AG04450 (cell line): ENCODE measurements around the gene SCP2. TPM values are rescaled to one million over a fixed set of nuclear protein-coding genes. Genes with fewer than 3 reads are reported as not detected.

Experiments
- CTCF ChIA-PET: fragments of 300-600, 350-600 bp; formaldehyde crosslinking; extraction: SDS; loops from one replicate; lab custom pipeline; 2022; ENCODE audit warnings: antibody characterized with exemption, inconsistent platforms; lab: Charles Lee
- POLR2A ChIA-PET: fragments of 350-600 bp; formaldehyde crosslinking; extraction: SDS; loops from one replicate; lab custom pipeline; 2021; ENCODE audit warnings: antibody characterized with exemption, inconsistent platforms; lab: Yijun Ruan, JAX
- DNase-seq: peaks from one replicate; pipeline ENCODE4 v3.0.0-alpha.2; 2011; ENCODE audit warnings: low read depth, low spot score
- H3K27ac ChIP-seq: one replicate; pipeline ENCODE4 v1.5.1; 2012; ENCODE audit warnings: low read depth, low read length, control low read depth
- H3K27me3 ChIP-seq: one replicate; pipeline ENCODE4 v1.6.0; 2012; ENCODE audit warnings: low read length; ENCODE audit not compliant: control insufficient read depth, insufficient read depth
- H3K4me3 ChIP-seq: 2 replicates; pipeline ENCODE4 v1.5.1; 2011; ENCODE audit warnings: mild to moderate bottlenecking, low read depth, low read length, control low read depth
- H3K9me3 ChIP-seq: 2 replicates; pipeline ENCODE4 v1.5.1; 2012; ENCODE audit warnings: low read length; ENCODE audit not compliant: control insufficient read depth, insufficient read depth
- CTCF ChIP-seq: IDR thresholded peaks from 2 replicates; pipeline ENCODE4 v1.5.1; 2011; ENCODE audit warnings: low read depth, low read length, control low read depth, inconsistent platforms
- polyA plus RNA-seq: library from polyadenylated mRNA; depleted of rRNA; stranded (reverse); fragments of >200 nt; gene quantifications from 2 replicates; pipeline ENCODE4 v1.2.3, GENCODE V29; 2011

The SCP2 gene
- polyA plus RNA-seq, 1 experiment: 278 TPM

- H3K4me3 ChIP-seq: no peak overlapping the region
- no peaks in the 10 kb centered on the region; the same call in 1 of the 2 replicates for H3K9me3 ChIP-seq
- no peaks in the 10 kb centered on the region for H3K27me3 ChIP-seq
- ChIA-PET CTCF (no interaction called here), POLR2A (no interaction called here)
- no peak overlapping the region for H3K27ac ChIP-seq
- no peak for DNase-seq
- TF ChIP-seq CTCF: no peak
These were observed 146.2 kb downstream of the SCP2 start for GRCh38 chr1:53073287-53073686.

DNA sequence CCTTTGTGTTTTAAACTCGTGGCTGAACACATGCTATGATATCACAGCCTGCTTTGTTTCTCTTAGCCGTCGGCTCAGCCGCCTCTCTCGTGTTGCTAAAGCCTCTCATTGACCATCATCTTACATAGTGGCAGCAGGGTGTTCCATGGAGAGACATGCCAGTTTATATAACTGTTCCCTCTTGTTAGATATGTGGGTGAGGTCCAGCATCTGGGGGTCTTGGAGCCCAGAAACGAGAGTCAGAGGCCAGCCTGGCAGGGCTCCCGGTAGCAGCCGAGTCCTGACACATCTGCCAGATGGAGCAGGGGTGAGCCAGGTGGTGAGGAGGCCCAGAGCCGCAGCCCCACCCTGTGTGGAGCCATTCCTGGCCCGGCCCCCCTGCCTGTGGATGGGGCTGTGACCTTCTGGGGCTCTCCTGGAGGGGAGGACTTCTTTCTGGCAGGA lies 146.8 kb downstream of the SCP2 start:
- no peak for TF ChIP-seq CTCF
- no peaks in the 10 kb centered on the region; the same call in 1 of the 2 replicates for H3K9me3 ChIP-seq
- ChIA-PET POLR2A (no interaction called here), CTCF (no interaction called here)
- no peak overlapping the region for H3K27ac ChIP-seq
- DNase-seq: no peak
- H3K27me3 ChIP-seq: no peaks in the 10 kb centered on the region
- H3K4me3 ChIP-seq: no peak overlapping the region

DNA sequence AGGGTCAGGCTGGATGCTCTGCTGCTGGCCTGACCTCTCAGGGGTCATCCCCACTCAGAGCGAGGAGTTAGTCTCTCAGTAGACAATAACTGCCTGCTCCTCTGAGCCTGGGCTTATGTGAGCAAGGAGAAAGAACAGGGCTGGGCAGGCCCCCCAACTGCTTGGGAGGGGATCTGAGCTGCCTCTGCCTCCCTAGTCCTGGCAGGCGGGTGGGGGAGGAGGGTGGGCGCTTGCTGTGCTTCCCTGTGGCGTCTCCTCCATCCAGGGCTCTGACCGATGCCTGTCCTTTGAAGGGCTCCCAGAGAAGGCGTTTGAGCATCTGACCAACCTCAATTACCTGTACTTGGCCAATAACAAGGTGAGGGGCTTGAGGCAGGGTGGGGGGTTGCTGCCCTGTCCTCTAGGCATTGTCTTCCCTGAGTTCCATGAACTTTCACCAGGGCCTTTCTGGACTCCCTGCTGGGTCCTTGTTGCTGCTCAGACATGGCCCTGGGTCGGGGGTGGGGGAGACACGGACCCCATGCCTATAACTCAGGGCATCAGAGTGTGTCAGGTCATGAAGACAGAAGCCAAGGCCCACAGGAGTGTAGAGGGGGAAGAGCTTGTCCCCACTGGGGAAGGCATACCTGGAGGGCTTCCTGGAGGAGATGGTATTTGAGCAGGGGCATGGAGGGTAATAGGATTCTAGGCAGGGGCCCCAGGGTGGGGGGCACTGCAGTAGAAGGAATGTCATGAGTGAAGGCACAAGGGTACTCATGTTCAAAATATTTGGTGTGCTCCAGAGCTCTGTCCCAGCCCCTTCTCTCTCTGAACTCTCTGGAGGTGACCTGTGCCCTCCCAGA lies 147.5 kb downstream of the SCP2 start:
- DNase-seq: no peak
- POLR2A ChIA-PET: no interaction called here

DNA sequence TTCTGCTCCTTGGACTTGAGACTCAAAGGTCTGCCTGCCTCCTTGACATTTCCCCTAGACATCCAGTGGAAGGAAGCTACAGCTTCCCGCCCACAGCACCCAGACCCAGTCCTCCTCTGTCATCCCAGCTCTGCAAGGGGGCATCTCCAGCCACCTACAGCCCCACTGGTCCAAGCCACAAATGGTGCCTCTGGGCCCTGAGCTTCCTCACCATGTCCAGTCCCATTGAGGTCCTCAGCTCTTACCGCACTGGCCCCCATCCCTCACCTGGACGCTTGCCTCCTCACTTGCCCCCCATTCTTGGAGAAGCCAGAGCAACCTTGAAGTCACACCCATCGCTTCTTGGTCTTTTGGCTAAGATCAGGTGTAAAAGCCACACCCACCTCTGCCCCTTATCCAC lies 148.1 kb downstream of the SCP2 start:
- no peak for DNase-seq
- no peak for TF ChIP-seq CTCF
- Histone ChIP-seq H3K9me3 (no peaks in the 10 kb centered on the region; the same call in 1 of the 2 replicates), H3K27ac (no peak overlapping the region), H3K27me3 (no peaks in the 10 kb centered on the region), H3K4me3 (no peak overlapping the region)
- POLR2A ChIA-PET: no interaction called here
- CTCF ChIA-PET: no interaction called here

More for the DNA sequence above, 147.5 kb downstream of the SCP2 start:
- Histone ChIP-seq H3K9me3 (no peaks in the 10 kb centered on the region; the same call in 1 of the 2 replicates), H3K4me3 (no peak overlapping the region), H3K27ac (no peak overlapping the region), H3K27me3 (no peaks in the 10 kb centered on the region)
- CTCF ChIA-PET: no interaction called here
- TF ChIP-seq CTCF: no peak

DNA sequence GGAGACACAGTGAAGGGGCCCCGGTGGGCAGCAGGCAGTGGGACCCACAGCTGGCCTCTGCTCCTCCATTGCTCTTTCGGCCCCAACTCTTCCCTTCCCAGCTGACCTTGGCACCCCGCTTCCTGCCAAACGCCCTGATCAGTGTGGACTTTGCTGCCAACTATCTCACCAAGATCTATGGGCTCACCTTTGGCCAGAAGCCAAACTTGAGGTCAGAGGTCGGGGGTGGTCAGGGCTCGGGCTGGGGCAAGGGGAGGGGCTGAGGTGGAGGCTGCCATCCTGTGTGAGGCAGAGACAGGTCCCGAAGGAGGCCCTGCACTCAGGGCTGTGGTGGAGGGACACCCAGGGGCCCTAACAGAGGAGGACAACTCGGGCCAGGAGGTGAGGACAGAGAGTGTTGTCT lies 148.7 kb downstream of the SCP2 start:
- TF ChIP-seq CTCF: no peak
- POLR2A ChIA-PET: no interaction called here
- H3K9me3 ChIP-seq: no peaks in the 10 kb centered on the region; the same call in 1 of the 2 replicates

More for the DNA sequence above, 148.7 kb downstream of the SCP2 start:
- no peak for DNase-seq
- Histone ChIP-seq H3K27me3 (no peaks in the 10 kb centered on the region), H3K27ac (no peak overlapping the region), H3K4me3 (no peak overlapping the region)
- CTCF ChIA-PET: no interaction called here
